ENCODE results near the gene GC.

DNA sequence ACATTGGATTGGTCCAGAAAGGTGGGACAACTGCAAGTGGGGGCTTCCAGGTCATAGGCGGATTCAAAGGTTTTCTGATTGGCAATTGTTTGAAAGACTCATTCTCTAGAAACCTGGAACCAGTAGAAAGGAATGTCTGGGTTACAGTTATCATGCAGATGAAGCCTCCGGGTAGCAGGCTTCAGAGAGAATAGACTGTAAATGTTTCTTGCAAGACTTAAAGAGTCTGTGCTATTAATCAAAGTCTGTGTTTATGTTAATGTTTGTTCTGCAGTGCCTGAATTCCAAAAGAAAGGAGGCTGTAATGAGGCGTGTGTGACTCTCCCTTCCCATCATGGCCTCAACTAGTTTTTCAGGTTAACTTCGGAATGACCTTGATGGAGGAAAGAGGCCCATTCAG, 43.9 kb upstream of the GC start:
- TF ChIP-seq, protein P1, sequence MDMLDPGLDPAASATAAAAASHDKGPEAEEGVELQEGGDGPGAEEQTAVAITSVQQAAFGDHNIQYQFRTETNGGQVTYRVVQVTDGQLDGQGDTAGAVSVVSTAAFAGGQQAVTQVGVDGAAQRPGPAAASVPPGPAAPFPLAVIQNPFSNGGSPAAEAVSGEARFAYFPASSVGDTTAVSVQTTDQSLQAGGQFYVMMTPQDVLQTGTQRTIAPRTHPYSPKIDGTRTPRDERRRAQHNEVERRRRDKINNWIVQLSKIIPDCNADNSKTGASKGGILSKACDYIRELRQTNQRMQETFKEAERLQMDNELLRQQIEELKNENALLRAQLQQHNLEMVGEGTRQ (IDR thresholded peaks at IDR 0.05; ENCODE audit: low read depth, low read length): no peak
- TF ChIP-seq CTCF (conservative IDR thresholded peaks at IDR 0.05; ENCODE audit: low read depth, low read length) (no peak), CHD1 (IDR thresholded peaks at IDR 0.05; ENCODE audit: low read depth, low read length) (no peak), POLR2A (IDR thresholded peaks at IDR 0.05; ENCODE audit: low read depth, low read length) (no peak), BHLHE40 (IDR thresholded peaks at IDR 0.05; ENCODE audit: low read depth, low read length) (no peak), MAZ (IDR thresholded peaks at IDR 0.05; ENCODE audit: borderline replicate concordance, low read depth, low read length) (no peak), RCOR1 (IDR thresholded peaks at IDR 0.05; ENCODE audit: insufficient replicate concordance, low read length) (no peak), RFX5 (IDR thresholded peaks at IDR 0.05; ENCODE audit: low read depth, low read length) (no peak), FOS (IDR thresholded peaks at IDR 0.05; ENCODE audit: low read depth, low read length) (no peak), MAFK (IDR thresholded peaks at IDR 0.05; ENCODE audit: low read depth, low read length) (no peak), MXI1 (IDR thresholded peaks at IDR 0.05; ENCODE audit: borderline replicate concordance, low read depth, low read length) (no peak), CEBPB (IDR thresholded peaks at IDR 0.05; ENCODE audit: low read depth, low read length) (no peak), RAD21 (IDR thresholded peaks at IDR 0.05; ENCODE audit: low read length) (no peak), SMC3 (IDR thresholded peaks at IDR 0.05; ENCODE audit: low read depth, low read length) (no peak)

Data from IMR-90 (cell line).